K562 (cell line): ENCODE results near the gene SLC16A10.

Experiments
- CBFB ChIP-seq: sonication (generic); formaldehyde crosslinking; IDR thresholded peaks from 2 replicates; pipeline ENCODE4 v1.4.0; 2020; ENCODE audit warnings: mild to moderate bottlenecking, missing genetic modification reagents
- EZH2 ChIP-seq: IDR thresholded peaks from 2 replicates; pipeline ENCODE4 v1.6.1; 2012; ENCODE audit warnings: low read depth, mild to moderate bottlenecking, inconsistent platforms, low read length, borderline replicate concordance
- MAFG ChIP-seq: fragments of 450-650 bp; conservative IDR thresholded peaks from 2 replicates; pipeline ENCODE4 v1.6.1; 2016; ENCODE audit warnings: missing genetic modification characterization, missing compliant biosample characterization
- POLR2AphosphoS5 ChIP-seq: IDR thresholded peaks from 2 replicates; pipeline ENCODE4 v1.6.1; 2011; ENCODE audit warnings: mild to moderate bottlenecking, low read depth, low read length, moderate library complexity; ENCODE audit not compliant: control insufficient read depth, insufficient read depth
- SIX5 ChIP-seq, 2 experiments: IDR thresholded peaks; 2 replicates each; pipeline ENCODE4 v1.6.1; 2011; ENCODE audit warnings: low read length in 2 of 2, borderline replicate concordance in 1 of 2, low read depth in 1 of 2, mild to moderate bottlenecking in 1 of 2, moderate library complexity in 1 of 2; ENCODE audit not compliant: insufficient read depth in 1 of 2
- SNRNP70 ChIP-seq: fragments of 200-400 bp; formaldehyde crosslinking; optimal IDR thresholded peaks from 2 replicates; pipeline ENCODE3; 2017; ENCODE audit warnings: low read depth, low read length
- TAF1 ChIP-seq: IDR thresholded peaks from 2 replicates; pipeline ENCODE4 v1.6.1; 2011; ENCODE audit warnings: mild to moderate bottlenecking, low read length, moderate library complexity; ENCODE audit not compliant: insufficient read depth, control insufficient read depth, severe bottlenecking; ENCODE audit errors: extremely low read depth
- TF ChIP-seq, protein P1 (sequence below), 3 experiments: IDR thresholded peaks in 2 of 3; conservative IDR thresholded peaks in 1 of 3; 2 replicates each; pipeline ENCODE4 v1.5.1; 2011 to 2012; ENCODE audit warnings: low read length in 3 of 3, mild to moderate bottlenecking in 3 of 3, control low read depth in 2 of 3, improper control_type of control experiment in 1 of 3, inconsistent platforms in 1 of 3, low read depth in 1 of 3, mixed read lengths in 1 of 3, moderate library complexity in 1 of 3; ENCODE audit not compliant: insufficient read depth in 2 of 3
- TF ChIP-seq, protein P2 (sequence below): sonication (generic); formaldehyde crosslinking; IDR thresholded peaks from 2 replicates; pipeline ENCODE4 v1.8.1; 2023; ENCODE audit warnings: mild to moderate bottlenecking, missing genetic modification reagents

DNA sequence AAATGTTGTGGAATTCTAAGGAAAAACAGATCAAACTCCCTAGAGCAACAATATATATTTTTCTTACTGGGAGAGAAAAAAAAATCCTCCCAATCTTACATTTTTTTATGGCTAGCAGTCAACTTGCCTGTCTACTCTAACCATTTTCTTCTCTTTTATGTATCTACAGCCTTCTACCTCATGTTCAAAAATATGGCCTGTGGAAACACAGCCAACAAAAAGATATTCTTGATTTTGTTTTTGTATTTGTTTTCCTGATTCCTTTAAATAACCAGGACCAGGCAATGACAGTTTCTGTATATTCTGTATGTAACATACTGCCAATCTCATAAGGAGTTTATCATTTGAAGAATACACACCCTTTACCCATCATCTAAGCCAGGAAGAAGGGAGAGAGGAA lies 13.0 kb upstream of the SLC16A10 start:
- TF ChIP-seq, protein P1, sequence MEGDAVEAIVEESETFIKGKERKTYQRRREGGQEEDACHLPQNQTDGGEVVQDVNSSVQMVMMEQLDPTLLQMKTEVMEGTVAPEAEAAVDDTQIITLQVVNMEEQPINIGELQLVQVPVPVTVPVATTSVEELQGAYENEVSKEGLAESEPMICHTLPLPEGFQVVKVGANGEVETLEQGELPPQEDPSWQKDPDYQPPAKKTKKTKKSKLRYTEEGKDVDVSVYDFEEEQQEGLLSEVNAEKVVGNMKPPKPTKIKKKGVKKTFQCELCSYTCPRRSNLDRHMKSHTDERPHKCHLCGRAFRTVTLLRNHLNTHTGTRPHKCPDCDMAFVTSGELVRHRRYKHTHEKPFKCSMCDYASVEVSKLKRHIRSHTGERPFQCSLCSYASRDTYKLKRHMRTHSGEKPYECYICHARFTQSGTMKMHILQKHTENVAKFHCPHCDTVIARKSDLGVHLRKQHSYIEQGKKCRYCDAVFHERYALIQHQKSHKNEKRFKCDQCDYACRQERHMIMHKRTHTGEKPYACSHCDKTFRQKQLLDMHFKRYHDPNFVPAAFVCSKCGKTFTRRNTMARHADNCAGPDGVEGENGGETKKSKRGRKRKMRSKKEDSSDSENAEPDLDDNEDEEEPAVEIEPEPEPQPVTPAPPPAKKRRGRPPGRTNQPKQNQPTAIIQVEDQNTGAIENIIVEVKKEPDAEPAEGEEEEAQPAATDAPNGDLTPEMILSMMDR (IDR thresholded peaks at IDR 0.05 in 2 of 3, conservative IDR thresholded peaks at IDR 0.05 in 1 of 3; ENCODE audit: insufficient read depth in 2 of 3, low read depth in 1 of 3, low read length in 3 of 3): no peak
- TF ChIP-seq MAFG (tag) (no peak), CBFB (CRISPR knock-in tag) (no peak), SIX5 (IDR thresholded peaks at IDR 0.05; ENCODE audit: borderline replicate concordance in 1 of 2, insufficient read depth in 1 of 2, low read depth in 1 of 2, low read length in 2 of 2) (no peak), TAF1 (no peak), EZH2 (no peak), SNRNP70 (no peak), POLR2AphosphoS5 (no peak)
- TF ChIP-seq, protein P2, sequence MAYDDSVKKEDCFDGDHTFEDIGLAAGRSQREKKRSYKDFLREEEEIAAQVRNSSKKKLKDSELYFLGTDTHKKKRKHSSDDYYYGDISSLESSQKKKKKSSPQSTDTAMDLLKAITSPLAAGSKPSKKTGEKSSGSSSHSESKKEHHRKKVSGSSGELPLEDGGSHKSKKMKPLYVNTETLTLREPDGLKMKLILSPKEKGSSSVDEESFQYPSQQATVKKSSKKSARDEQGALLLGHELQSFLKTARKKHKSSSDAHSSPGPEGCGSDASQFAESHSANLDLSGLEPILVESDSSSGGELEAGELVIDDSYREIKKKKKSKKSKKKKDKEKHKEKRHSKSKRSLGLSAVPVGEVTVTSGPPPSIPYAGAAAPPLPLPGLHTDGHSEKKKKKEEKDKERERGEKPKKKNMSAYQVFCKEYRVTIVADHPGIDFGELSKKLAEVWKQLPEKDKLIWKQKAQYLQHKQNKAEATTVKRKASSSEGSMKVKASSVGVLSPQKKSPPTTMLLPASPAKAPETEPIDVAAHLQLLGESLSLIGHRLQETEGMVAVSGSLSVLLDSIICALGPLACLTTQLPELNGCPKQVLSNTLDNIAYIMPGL (CRISPR knock-in tag): no peak
